ENCODE measurements around the gene MYBL2. TPM values are rescaled to one million over a fixed set of nuclear protein-coding genes. Genes with fewer than 3 reads are reported as not detected.

Gene MYBL2
- total RNA-seq, 4 donors from 2014 or later: 1.5 to 27.2 (median 2.6) TPM

DNA sequence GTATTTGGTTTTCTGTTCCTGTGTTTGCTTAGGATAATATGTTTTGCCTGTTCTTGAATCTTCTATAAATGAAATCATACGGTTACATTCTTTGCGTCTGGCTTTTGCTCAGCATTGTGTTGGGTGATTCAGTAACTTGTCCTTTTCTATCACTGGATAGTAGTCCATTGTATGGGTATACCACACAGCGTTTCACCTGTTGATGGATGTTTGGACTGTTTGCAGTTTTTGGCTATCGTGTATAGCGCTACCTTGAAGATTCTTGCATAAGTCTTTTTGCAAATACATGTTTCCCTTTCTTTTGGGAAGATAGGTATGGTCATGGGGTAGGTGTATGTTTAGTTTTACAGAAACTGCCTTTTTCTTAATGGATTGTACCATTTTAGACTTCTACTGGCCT is 9.5 kb downstream of the MYBL2 start:
- Histone ChIP-seq H3K27ac (no peak overlapping the region), H3K9me3 (no peaks in the 10 kb centered on the region), H3K27me3 (no peaks in the 10 kb centered on the region), H3K36me3 (no peaks in the 10 kb centered on the region), H3K4me3 (no peak overlapping the region), H3K4me1 (no peaks in the 10 kb centered on the region)
- no peak for DNase-seq
- no peak for TF ChIP-seq POLR2A (IDR thresholded peaks at IDR 0.05)
- TF ChIP-seq, protein P1, sequence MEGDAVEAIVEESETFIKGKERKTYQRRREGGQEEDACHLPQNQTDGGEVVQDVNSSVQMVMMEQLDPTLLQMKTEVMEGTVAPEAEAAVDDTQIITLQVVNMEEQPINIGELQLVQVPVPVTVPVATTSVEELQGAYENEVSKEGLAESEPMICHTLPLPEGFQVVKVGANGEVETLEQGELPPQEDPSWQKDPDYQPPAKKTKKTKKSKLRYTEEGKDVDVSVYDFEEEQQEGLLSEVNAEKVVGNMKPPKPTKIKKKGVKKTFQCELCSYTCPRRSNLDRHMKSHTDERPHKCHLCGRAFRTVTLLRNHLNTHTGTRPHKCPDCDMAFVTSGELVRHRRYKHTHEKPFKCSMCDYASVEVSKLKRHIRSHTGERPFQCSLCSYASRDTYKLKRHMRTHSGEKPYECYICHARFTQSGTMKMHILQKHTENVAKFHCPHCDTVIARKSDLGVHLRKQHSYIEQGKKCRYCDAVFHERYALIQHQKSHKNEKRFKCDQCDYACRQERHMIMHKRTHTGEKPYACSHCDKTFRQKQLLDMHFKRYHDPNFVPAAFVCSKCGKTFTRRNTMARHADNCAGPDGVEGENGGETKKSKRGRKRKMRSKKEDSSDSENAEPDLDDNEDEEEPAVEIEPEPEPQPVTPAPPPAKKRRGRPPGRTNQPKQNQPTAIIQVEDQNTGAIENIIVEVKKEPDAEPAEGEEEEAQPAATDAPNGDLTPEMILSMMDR (IDR thresholded peaks at IDR 0.05): no peak

DNA sequence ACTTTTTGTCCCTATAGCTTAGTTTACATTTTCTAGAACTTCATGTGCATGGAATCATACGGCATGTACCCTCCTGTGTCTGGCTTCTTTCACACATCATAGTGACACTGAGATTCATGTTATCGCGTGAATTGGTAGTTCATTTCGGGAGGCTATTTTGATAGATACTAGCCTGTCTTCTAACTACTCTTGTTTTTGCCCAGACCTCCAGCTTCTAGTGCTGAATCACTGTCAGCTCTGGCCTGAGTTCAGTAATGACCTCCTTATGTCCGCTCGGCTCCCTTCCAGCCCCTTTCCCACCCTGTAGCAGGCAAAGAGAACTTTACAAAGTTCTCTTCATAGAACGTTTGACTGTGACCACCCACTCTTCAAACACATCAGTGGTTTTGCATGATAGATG is 14.1 kb downstream of the MYBL2 start:
- Histone ChIP-seq H3K4me1 (no peaks in the 10 kb centered on the region), H3K27ac (peak overlapping the region; percentile 16 to 89 (median 62)), H3K9me3 (no peaks in the 10 kb centered on the region), H3K27me3 (no peaks in the 10 kb centered on the region), H3K4me3 (peak overlapping the region in 1 of 4 donors; percentile 35), H3K36me3 (no peaks in the 10 kb centered on the region)
- DNase-seq: no peak
- TF ChIP-seq, protein P1 (IDR thresholded peaks at IDR 0.05): no peak
- TF ChIP-seq POLR2A (IDR thresholded peaks at IDR 0.05): no peak

DNA sequence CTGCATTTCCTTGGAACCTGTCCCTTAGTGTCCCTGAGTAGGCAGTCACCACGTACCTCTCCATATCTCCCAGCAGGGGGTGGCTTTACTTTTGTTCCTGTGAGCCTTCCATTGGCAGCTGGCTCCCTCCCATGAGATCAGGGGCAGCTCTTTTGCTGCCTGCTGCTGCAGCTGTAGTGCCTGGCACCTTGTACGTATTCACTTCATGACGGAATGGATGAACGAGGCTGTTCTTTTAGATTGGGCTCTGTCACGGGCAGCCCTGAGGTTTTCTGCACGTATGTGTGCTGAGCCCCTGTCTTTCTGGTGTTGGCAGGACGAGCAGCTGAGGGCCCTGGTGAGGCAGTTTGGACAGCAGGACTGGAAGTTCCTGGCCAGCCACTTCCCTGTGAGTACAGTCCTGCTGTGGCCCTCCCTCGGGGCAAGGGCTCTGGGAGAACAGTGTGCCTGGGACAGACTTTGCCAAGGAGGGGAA is 14.6 kb downstream of the MYBL2 start:
- TF ChIP-seq POLR2A (IDR thresholded peaks at IDR 0.05): no peak
- TF ChIP-seq, protein P1 (IDR thresholded peaks at IDR 0.05): peak in 1 of 6 experiments; percentile 15
- Histone ChIP-seq H3K4me3 (peak overlapping the region in 2 of 4 donors; percentile 3 to 35), H3K4me1 (no peaks in the 10 kb centered on the region), H3K9me3 (no peaks in the 10 kb centered on the region), H3K27ac (peak overlapping the region; percentile 16 to 89 (median 62)), H3K27me3 (no peaks in the 10 kb centered on the region), H3K36me3 (no peaks in the 10 kb centered on the region)
- peak in 1 of 3 donors; percentile 55 for DNase-seq

DNA sequence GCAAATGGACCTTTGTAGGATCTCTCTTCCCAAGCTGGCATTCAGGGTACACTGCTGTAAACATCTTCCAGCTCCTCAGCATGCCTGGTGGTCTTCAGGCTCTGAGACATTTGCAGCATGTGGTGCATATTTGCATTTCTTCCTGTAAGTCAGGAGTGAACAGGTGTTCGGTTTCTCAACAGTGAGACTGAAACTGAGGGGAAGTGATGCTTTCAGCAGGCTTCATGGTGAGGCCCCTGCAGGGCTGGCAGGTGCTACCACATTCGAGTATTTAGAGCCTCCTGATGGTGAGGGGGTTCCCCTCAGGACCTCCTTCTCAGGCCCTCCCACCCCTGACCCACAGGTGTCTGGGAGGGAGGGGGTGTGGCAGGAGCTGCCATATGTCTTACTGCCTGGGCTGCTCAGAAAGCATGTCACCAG is 15.1 kb downstream of the MYBL2 start:
- DNase-seq: peak in 2 of 3 donors; percentile 90 to 91
- Histone ChIP-seq H3K4me3 (peak overlapping the region in 2 of 4 donors; percentile 3 to 35), H3K27ac (peak overlapping the region in 2 of 4 donors; percentile 88 to 89), H3K4me1 (no peaks in the 10 kb centered on the region), H3K9me3 (no peaks in the 10 kb centered on the region), H3K27me3 (no peaks in the 10 kb centered on the region), H3K36me3 (no peaks in the 10 kb centered on the region)
- TF ChIP-seq POLR2A (IDR thresholded peaks at IDR 0.05): no peak
- TF ChIP-seq, protein P1 (IDR thresholded peaks at IDR 0.05): no peak

DNA sequence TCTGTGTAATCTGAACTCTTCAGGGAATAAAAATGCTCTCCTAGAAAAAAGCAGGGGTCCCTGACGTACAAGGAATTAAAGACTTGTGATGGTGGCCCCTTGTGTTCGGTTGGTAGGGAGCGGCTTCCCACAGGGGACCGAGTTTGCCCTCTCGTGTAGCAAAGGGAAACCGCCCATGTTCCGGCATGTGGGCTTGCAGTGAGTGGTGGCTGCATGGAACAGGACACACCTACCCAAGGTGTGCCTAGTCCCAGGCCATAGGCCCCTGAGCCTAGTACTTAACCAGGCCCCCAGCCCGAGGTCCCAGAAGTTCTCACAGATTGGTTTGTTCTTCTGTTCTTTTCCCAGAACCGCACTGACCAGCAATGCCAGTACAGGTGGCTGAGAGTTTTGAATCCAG is 15.5 kb downstream of the MYBL2 start:
- Histone ChIP-seq H3K9me3 (no peaks in the 10 kb centered on the region), H3K4me1 (no peaks in the 10 kb centered on the region), H3K4me3 (no peak overlapping the region), H3K27ac (peak overlapping the region in 3 of 4 donors; percentile 25 to 89 (median 88)), H3K36me3 (no peaks in the 10 kb centered on the region), H3K27me3 (no peaks in the 10 kb centered on the region)
- TF ChIP-seq POLR2A (IDR thresholded peaks at IDR 0.05): no peak
- TF ChIP-seq, protein P1 (IDR thresholded peaks at IDR 0.05): no peak
- DNase-seq: peak in 2 of 3 donors; percentile 60 to 64

DNA sequence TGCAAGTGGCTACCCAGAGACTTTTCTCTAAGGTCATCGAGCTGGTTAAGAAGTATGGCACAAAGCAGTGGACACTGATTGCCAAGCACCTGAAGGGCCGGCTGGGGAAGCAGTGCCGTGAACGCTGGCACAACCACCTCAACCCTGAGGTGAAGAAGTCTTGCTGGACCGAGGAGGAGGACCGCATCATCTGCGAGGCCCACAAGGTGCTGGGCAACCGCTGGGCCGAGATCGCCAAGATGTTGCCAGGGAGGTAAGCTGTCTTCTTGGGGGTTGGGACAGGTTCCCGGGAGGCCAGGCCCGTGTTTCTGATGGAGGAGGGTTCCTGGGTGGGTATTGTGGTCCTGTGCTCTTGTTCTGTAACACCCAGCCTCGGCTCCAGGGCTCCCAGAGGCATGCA is 19.9 kb downstream of the MYBL2 start:
- TF ChIP-seq, protein P1 (IDR thresholded peaks at IDR 0.05): no peak
- no peak for TF ChIP-seq POLR2A (IDR thresholded peaks at IDR 0.05)
- no peak for DNase-seq
- H3K4me3 ChIP-seq: no peak overlapping the region
- H3K27me3 ChIP-seq: no peaks in the 10 kb centered on the region
- H3K36me3 ChIP-seq: no peaks in the 10 kb centered on the region
- no peaks in the 10 kb centered on the region for H3K9me3 ChIP-seq
- no peaks in the 10 kb centered on the region for H3K4me1 ChIP-seq
- no peak overlapping the region for H3K27ac ChIP-seq

Data from Peyer's patch (tissue), 4 donors.